ENCODE results near the gene KANK2.
A peak's percentile ranks its signal among the peaks of the same experiment; 100 is the strongest.
"Not testable (repeated sequence)": the region's sequence is repeated elsewhere in the genome, so short reads cannot be mapped to it uniquely, and the experiment has no call there.

The KANK2 gene

DNA sequence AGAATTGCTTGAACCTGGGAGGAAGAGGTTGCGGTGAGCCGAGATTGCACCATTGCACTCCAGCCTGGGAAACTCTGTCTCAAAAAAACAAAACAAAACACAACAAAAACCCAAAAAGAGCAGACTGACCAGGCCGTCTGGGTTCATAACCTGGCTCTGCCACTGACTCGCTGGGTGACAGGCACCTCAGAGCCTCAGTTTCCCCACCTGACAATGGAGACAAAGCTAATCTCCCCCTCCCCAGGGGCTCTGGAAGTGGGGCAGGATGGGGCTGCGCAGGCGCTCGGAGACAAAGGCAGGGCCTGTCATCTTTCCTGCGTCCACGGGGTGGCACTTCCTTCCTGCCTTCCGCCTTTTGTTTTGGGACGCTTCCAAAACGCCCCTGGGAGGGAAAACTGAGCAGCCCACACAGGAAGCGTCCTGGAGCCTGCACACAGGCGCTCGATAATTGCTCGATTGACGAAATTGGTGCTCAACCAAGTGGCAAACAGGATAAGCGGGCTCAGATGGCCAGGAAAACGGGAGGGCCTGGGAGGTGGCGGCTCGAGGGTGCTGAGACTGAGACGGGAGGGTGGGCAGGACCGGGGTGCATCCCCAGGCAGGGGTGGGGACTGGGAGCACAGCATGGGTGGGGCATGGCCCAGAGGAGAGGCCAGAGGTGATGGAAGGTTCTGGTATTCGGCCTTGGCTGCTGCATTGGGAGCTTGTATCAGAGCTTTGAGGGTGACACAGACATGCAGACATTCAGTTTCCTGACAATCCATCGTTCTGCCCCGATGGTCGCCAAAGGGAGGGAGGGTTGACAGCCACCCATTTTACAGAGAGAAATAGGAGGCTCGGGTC, 59.6 kb downstream of the KANK2 start:
- DNase-seq, result peak; percentile 83

DNA sequence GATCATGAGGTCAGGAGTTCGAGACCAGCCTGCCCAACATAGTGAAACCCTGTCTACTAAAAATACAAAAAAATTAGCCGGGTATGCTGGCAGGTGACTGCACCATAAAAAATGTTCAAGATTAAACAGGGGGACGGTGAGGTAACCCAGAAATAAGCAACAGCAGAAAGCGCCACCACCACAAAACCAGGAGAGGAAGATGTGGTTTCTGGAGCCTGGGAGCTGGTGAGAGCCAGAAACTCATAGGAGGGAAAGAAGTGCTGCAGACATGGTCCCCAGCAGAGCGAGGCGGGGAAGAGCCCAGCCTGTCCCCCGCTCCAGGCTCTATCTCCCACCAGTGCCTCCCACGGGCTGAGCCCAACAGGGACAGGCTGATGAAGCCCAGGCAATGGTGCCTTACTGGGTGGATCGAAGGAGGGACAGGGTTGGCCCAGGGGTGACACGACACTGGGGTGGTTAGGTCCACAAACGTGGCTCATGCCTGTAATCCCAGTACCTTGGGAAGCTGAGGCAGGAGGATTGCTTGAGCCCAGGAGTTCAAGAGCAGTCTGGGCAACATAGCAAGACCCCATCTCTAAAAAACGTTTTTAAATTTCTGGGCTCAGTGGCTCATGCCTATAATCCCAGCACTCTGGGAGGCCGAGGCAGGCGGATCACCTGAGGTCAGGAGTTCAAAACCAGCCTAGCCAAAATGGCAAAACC, 60.8 kb downstream of the KANK2 start:
- no peak for DNase-seq

DNA sequence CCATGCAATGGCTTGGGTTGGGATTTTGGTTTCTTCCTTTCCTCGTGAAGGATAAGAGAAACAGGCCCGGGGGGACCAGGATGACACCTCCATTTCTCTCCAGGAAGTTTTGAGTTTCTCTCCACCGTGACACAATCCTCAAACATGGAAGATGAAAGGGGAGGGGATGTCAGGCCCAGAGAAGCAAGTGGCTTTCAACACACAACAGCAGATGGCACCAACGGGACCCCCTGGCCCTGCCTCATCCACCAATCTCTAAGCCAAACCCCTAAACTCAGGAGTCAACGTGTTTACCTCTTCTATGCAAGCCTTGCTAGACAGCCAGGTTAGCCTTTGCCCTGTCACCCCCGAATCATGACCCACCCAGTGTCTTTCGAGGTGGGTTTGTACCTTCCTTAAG, 65.9 kb downstream of the KANK2 start:
- DNase-seq, result no peak

DNA sequence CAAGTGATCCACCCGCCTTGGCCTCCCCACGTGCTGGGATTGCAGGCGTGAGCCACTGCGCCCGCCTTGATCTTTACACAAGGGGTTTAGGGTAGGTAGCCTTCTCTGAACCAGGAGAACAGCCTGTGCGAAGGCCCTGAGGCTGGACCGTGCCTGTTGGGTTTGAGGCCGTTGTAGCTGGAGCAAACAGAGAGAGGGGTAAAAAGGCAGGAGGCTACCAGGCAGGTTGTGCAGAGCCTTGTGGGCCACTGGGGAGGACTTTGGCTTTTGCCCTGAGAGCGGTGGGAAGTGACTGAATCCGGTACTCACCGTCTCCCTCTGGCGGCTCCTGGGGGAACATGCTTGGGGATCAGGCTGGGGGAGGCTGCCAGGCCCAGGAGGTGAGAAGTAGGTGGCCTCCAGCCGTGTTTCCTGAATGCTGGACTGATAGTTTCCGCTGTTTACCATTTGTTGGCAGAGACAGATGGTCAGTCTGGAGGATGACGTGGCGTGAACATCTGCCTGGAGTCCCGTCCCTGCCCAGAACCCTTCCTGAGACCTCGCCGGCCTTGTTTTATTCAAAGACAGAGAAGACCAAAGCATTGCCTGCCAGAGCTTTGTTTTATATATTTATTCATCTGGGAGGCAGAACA, 66.4 kb downstream of the KANK2 start:
- peak; percentile 65 for DNase-seq

DNA sequence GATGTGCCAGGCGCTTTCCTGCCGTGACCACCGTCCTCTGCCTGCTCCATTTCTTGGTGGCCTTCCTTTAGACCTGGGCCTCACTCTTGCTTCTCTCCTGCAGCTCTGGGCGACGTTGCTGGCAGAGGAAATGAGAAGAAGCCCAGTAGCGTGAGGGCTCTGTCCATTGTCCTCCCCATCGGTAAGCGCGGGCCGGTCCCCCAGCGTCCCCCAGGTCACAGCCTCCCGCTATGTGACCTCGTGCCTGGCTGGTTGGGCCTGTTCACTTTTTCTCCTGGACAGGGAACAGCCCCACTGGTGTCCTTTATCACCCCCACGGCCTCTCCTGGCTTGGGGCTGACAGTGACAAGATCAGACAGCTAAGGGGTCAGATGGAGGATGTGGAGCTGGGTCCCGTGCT, 69.4 kb downstream of the KANK2 start:
- DNase-seq, result no peak

DNA sequence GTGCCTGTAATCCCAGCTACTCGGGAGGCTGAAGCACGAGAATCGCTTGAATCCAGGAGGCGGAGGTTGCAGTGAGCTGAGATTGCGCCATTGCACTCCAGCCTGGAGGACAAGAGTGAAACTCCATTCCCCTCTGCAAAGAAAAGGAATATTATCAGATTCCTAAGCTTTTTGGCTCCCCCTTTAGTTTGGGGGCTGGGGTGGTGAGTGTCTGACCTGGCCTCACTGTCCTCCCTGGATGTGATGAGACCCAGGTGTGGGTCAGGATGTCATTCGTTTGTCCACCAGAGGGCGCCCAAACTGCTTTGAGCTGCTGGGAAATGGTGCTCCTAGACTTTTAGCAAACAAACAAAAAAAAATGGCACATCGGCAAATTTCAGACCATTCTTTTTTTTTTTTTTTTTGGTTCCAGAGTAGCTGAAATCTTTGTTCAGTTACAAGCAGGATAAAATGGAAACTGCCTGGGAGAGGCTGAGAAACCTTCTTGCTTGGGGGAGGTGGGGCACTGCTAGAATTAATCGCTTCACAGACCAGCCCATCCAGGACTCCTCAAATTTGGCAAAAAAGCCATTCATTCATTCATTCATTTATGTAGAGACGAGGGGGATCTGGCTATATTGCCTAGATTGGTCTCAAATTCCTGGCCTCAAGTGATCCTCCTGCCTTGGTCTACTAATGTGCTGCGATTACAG, 71.2 kb downstream of the KANK2 start:
- DNase-seq, result no peak

DNA sequence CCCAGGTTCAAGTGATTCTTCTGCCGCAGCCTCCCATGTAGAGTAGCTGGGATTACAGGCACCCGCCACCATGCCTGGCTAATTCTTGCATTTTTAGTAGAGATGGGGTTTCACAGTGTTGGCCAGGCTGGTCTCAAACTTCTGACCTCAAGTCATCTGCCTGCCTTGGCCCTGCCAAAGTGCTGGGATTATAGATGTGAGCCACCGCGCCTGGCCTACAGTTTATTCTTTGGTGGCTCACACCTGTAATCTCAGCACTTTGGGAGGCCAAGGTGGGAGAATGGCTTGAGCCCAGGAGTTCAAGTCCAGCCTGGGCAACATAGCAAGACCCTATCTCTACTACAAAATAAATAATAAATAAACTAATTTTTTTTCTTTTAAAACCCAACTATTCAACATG, 73.2 kb downstream of the KANK2 start:
- not testable (repeated sequence) for DNase-seq

DNA sequence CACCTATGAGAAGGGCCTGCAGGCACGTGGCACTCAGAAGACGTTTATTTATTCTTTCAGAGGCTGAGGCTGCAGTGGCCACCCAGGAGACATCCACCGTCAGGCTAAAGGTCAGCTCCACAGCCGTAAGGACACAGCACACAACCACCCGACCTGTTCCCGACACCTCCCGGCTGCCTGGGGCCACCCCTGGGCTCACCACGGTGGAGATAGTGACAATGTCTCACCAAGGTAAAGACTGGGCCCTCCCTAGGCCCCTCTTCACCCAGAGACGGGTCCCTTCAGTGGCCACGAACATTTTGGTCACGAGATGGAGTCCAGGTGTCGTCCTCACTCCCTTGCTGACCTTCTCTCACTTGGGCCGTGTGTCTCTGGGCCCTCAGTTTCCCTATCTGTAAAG, 74.2 kb downstream of the KANK2 start:
- no peak for DNase-seq

DNA sequence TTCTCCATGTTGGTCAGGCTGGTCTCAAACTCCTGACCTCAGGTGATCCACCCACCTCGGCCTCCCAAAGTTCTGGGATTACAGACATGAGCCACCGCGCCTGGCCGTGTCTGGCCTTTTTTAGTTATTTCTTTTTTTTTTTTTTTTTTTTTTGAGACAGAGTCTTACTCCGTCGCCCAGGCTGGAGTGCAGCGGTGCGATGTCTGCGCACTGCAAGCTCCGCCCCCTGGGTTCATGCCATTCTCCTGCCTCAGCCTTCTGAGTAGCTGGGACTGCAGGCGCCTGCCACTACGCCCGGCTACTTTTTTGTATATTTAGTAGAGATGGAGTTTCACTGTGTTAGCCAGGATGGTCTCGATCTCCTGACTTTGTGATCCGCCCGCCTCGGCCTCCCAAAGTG, 75.4 kb downstream of the KANK2 start:
- not testable (repeated sequence) for DNase-seq

DNA sequence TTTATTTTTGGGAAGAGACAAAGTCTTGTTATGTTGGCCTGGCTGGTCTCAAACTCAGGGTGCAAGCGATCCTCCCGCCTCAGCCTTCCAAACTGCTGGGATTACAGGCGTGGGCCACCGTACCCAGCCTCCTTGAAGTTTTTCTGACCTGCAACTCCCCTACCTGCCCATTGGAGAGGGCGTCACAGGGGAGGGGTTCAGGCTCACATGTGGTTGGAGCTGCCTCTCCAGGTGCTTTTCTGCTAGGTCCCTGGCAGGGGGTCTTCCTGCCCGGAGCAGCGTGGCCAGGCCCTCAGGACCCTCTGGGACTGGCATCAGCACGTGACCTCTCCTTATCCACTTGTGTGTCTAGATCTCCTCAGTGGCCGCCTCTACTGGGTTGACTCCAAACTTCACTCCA, 80.8 kb downstream of the KANK2 start:
- no peak for DNase-seq

DNA sequence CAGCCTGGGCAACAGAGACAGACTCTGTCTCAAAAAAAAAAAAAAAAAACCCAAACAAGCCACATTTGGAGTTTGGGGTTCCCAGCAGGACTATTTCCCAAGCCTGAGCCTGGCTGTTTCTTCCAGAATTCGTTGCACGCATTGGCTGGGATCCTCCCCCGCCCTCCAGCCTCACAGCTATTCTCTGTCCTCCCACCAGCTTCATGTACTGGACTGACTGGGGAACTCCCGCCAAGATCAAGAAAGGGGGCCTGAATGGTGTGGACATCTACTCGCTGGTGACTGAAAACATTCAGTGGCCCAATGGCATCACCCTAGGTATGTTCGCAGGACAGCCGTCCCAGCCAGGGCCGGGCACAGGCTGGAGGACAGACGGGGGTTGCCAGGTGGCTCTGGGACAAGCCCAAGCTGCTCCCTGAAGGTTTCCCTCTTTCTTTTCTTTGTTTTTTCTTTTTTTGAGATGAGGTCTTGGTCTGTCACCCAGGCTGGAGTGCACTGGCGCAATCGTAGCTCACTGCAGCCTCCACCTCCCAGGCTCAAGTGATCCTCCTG, 81.4 kb downstream of the KANK2 start:
- no peak for DNase-seq

DNA sequence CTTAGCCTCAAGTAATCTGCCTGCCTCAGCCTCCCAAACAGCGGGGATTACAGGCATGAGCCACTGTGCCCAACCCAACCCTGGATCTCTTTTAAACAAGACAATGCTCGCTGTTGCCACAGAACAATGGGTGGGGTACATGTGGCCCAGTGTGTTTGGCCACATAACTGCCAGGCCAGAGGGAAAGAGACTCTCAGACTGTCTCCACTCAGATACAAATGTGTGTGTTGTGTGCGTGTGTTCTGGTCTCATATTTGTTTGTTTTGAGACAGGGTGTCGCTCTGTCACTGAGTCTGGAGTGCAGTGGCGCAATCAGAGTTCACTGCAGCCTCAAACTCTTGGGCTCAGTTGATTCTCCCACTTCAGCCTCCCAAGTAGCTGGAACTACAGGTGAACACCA, 82.3 kb downstream of the KANK2 start:
- no peak for DNase-seq
